Pancreas (tissue), 10 donors: ENCODE data around the gene FAM53B. TPM values are rescaled to one million over a fixed set of nuclear protein-coding genes. Genes with fewer than 3 reads are reported as not detected.

Source experiments
- ATAC-seq, 4 donors: fragments of 200-7000 bp; cut with Tn5 transposase; one replicate each; pipeline versions ENCODE4 v1.8.0 to v1.9.1; 2020; ENCODE audit warnings: mild to moderate bottlenecking in 4 of 4, moderate library complexity in 4 of 4
- DNase-seq, 6 donors: peaks; one replicate each; pipeline ENCODE4 v3.0.0-alpha.2; 2020
- FAIRE-seq: peaks from 2 replicates; lab custom pipeline; 2012; peaks lifted over from hg19 to GRCh38; lab: Jason Lieb, UNC
- H3K27ac ChIP-seq, 4 donors: fragments of 200-600 bp; sonication (generic); 1 replicate in 3 of 4; 2 replicates in 1 of 4; pipeline versions ENCODE4 v1.5.0 to v1.8.0; 2020
- H3K27me3 ChIP-seq, 4 donors: fragments of 200-600 bp; one replicate each; pipeline ENCODE4 v1.8.0; 2021
- H3K36me3 ChIP-seq, 3 donors: fragments of 200-600 bp; sonication (generic) in 1 of 3; one replicate each; pipeline versions ENCODE4 v1.5.0 to v1.8.0; 2020 to 2021
- H3K4me1 ChIP-seq, 3 donors: fragments of 200-600 bp; one replicate each; pipeline ENCODE4 v1.8.0; 2021
- H3K4me3 ChIP-seq, 4 donors: fragments of 200-600 bp; sonication (generic) in 2 of 4; one replicate each; pipeline versions ENCODE4 v1.5.0 to v1.8.0; 2020 to 2021
- H3K9me3 ChIP-seq, 4 donors: fragments of 200-600 bp; one replicate each; pipeline ENCODE4 v1.8.0; 2021
- CTCF ChIP-seq, 4 donors: fragments of 200-600 bp; sonication (generic) in 3 of 4; IDR thresholded peaks; one replicate each; pipeline versions ENCODE4 v1.5.0 to v1.8.0; 2021; ENCODE audit warnings: antibody characterized with exemption in 4 of 4
- WGBS, 2 donors: extraction: QIAGEN DNeasy Blood & Tissue Kit; methylation state at CpG; one replicate each; pipeline ENCODE4 v1.1.7; 2013; 5-methylcytosine and 5-hydroxymethylcytosine counted together
- intact Hi-C, 3 donors: fragments of 100-400 bp; cut with DNase I; formaldehyde crosslinking; loops; one replicate each; pipeline versions ENCODE4 v1.11.1 to v1.14.2; 2022
- polyA plus RNA-seq, 2 donors: library from polyadenylated mRNA; stranded (reverse); fragments of 200-250 nt; gene quantifications; one replicate each; pipeline ENCODE4 v1.2.3, GENCODE V29; 2013
- total RNA-seq, 6 donors: library from RNA; stranded (reverse); fragmentation: NEBNext Ultra II Directional in 4 of 6; extraction: Animal tissue kit (Norgen Biotek cat#: 25700) in 4 of 6; gene quantifications; one replicate each; pipeline versions ENCODE4 v1.2.1 to v1.2.4, GENCODE V29; 2021 to 2023
- donor health status: healthy with polysubstance abuse.
- donor health status: DM: no; HTN: no; CAD: no; lungs with moderate emphysema.
- donor health status: DM: no; HTN: no; CAD: no.
- donor health status: control.
- donor health status: control.
- donor health status: Bipolar disorder and iron deficiency.
- donor health status: DM: yes; HTN: yes; CAD: no.
- donor health status: DM: no; HTN: no; CAD: no.
- donor health status: DM: no; HTN: no; CAD: no.
- donor health status: DM: yes; HTN: yes; CAD: no.

The FAM53B gene
- total and polyA plus RNA-seq, 8 donors: 5.3 to 16.4 (median 8.5) TPM

GRCh38 chr10:124578231-124579010 lies 165.8 kb downstream of the FAM53B start:
- intact Hi-C loops: no loop called here
- ATAC-seq: no peak

GRCh38 chr10:124577651-124578050 lies 166.5 kb downstream of the FAM53B start:
- ATAC-seq: no peak
- no peaks in the 10 kb centered on the region for H3K27me3 ChIP-seq
- H3K4me3 ChIP-seq: no peak overlapping the region
- no peaks in the 10 kb centered on the region for H3K4me1 ChIP-seq
- H3K9me3 ChIP-seq: no peaks in the 10 kb centered on the region
- H3K36me3 ChIP-seq: no peaks in the 10 kb centered on the region
- no peak for TF ChIP-seq CTCF (IDR thresholded peaks at IDR 0.05)
- DNase-seq: no peak
- no peak for FAIRE-seq
- 86 to 94% methylated on average over 3 of the region's 3 CpGs for WGBS, 2 donors
- intact Hi-C loops: no loop called here
- no peak overlapping the region for H3K27ac ChIP-seq

More at GRCh38 chr10:124578231-124579010, 165.8 kb downstream of the FAM53B start:
- Histone ChIP-seq H3K4me3 (no peak overlapping the region), H3K4me1 (no peaks in the 10 kb centered on the region), H3K27me3 (no peaks in the 10 kb centered on the region), H3K9me3 (no peaks in the 10 kb centered on the region), H3K27ac (no peak overlapping the region), H3K36me3 (no peaks in the 10 kb centered on the region)
- DNase-seq (no peak), FAIRE-seq (no peak)
- TF ChIP-seq CTCF (IDR thresholded peaks at IDR 0.05): no peak
- 90% methylated on average over 20 to 23 of the region's 23 CpGs for WGBS, 2 donors

GRCh38 chr10:124576526-124577420 lies 167.4 kb downstream of the FAM53B start:
- H3K4me1 ChIP-seq: no peaks in the 10 kb centered on the region
- H3K27me3 ChIP-seq: no peaks in the 10 kb centered on the region
- intact Hi-C loops: no loop called here
- 84 to 86% methylated on average over 20 of the region's 20 CpGs for WGBS, 2 donors
- H3K27ac ChIP-seq: no peak overlapping the region
- H3K36me3 ChIP-seq: no peaks in the 10 kb centered on the region
- FAIRE-seq (no peak), DNase-seq (no peak), ATAC-seq (no peak)
- TF ChIP-seq CTCF (IDR thresholded peaks at IDR 0.05): no peak
- no peaks in the 10 kb centered on the region for H3K9me3 ChIP-seq
- no peak overlapping the region for H3K4me3 ChIP-seq

- Histone ChIP-seq H3K36me3 (no peaks in the 10 kb centered on the region), H3K4me3 (no peak overlapping the region), H3K27me3 (no peaks in the 10 kb centered on the region), H3K9me3 (no peaks in the 10 kb centered on the region), H3K4me1 (no peaks in the 10 kb centered on the region), H3K27ac (no peak overlapping the region)
- WGBS, 2 donors: 83% methylated on average over 22 of the region's 22 CpGs
- ATAC-seq (no peak), DNase-seq (no peak), FAIRE-seq (no peak)
- no peak for TF ChIP-seq CTCF (IDR thresholded peaks at IDR 0.05)
- intact Hi-C loops: no loop called here
Observed at GRCh38 chr10:124575107-124576035, 168.8 kb downstream of the FAM53B start.
